WERI-Rb-1 (cell line): Measurements from ENCODE around the gene RPGR.

ENCODE experiments used
- DNase-seq: peaks from one replicate; pipeline ENCODE4 v3.0.0-alpha.2; 2020
- H3K27ac ChIP-seq: fragments of 250-450 bp; sonication (Bioruptor Pico); 2 replicates; pipeline ENCODE4 v1.5.1; 2020; ENCODE audit warnings: mild to moderate bottlenecking, moderate library complexity
- H3K27me3 ChIP-seq: fragments of 250-450 bp; sonication (Bioruptor Pico); 2 replicates; pipeline ENCODE4 v1.5.1; 2021; ENCODE audit warnings: mild to moderate bottlenecking, low read depth, moderate library complexity; ENCODE audit not compliant: insufficient read depth, severe bottlenecking
- H3K36me3 ChIP-seq: fragments of 250-450 bp; sonication (Bioruptor Pico); 2 replicates; pipeline ENCODE4 v1.5.1; 2020; ENCODE audit warnings: mild to moderate bottlenecking, moderate library complexity
- H3K4me3 ChIP-seq: 2 replicates; pipeline ENCODE4 v1.5.1; 2011; ENCODE audit warnings: low read depth, mild to moderate bottlenecking, control low read depth, low read length
- H3K9me3 ChIP-seq: fragments of 250-450 bp; sonication (Bioruptor Pico); 2 replicates; pipeline ENCODE4 v1.5.1; 2021; ENCODE audit warnings: mild to moderate bottlenecking, moderate library complexity; ENCODE audit not compliant: severe bottlenecking
- TF ChIP-seq, protein P1 (sequence below): IDR thresholded peaks from 2 replicates; pipeline ENCODE4 v1.5.1; 2011; ENCODE audit warnings: low read depth, mild to moderate bottlenecking, control low read depth, inconsistent platforms, low read length

RPGR gene

DNA sequence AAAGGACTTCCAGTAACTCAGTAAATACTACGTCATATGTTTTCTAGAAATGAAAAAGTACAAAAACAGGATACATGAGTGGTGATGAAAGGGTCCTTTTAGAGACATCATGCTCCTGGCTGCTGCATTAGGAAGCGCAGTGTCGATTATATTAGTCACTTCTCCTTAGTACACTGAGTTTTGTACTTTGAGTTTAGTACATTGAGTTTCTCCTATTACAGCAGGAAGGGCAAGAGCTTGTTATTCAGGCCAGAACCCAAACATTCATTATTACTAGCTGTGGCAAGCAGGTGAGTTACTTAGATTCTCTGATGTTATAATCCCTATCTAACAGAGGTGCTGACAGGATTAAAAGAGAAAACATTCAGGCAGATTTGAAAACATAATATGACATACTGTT, 21.3 kb downstream of the RPGR start:
- no peak for DNase-seq
- H3K4me3 ChIP-seq = no peak overlapping the region
- TF ChIP-seq, protein P1, sequence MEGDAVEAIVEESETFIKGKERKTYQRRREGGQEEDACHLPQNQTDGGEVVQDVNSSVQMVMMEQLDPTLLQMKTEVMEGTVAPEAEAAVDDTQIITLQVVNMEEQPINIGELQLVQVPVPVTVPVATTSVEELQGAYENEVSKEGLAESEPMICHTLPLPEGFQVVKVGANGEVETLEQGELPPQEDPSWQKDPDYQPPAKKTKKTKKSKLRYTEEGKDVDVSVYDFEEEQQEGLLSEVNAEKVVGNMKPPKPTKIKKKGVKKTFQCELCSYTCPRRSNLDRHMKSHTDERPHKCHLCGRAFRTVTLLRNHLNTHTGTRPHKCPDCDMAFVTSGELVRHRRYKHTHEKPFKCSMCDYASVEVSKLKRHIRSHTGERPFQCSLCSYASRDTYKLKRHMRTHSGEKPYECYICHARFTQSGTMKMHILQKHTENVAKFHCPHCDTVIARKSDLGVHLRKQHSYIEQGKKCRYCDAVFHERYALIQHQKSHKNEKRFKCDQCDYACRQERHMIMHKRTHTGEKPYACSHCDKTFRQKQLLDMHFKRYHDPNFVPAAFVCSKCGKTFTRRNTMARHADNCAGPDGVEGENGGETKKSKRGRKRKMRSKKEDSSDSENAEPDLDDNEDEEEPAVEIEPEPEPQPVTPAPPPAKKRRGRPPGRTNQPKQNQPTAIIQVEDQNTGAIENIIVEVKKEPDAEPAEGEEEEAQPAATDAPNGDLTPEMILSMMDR = no peak

GRCh38 chrX:38304010-38304409, 23.3 kb downstream of the RPGR start:
- Histone ChIP-seq H3K9me3 (no peaks in the 10 kb centered on the region), H3K36me3 (no peaks in the 10 kb centered on the region), H3K27me3 (peaks cover 5% of the 10 kb centered on the region), H3K27ac (no peak overlapping the region), H3K4me3 (no peak overlapping the region)
- TF ChIP-seq, protein P1 = 0 out of 2 replicates have a peak, but pooled peaks have one; percentile 21
- peak; percentile 7 for DNase-seq

More for the DNA sequence above, 21.3 kb downstream of the RPGR start:
- Histone ChIP-seq H3K36me3 (no peaks in the 10 kb centered on the region), H3K27me3 (no peaks in the 10 kb centered on the region), H3K9me3 (no peaks in the 10 kb centered on the region), H3K27ac (no peak overlapping the region)

GRCh38 chrX:38293741-38294140, 33.6 kb downstream of the RPGR start:
- Histone ChIP-seq H3K27me3 (no peaks in the 10 kb centered on the region), H3K9me3 (no peaks in the 10 kb centered on the region), H3K36me3 (no peaks in the 10 kb centered on the region), H3K27ac (no peak overlapping the region), H3K4me3 (no peak overlapping the region)
- TF ChIP-seq, protein P1 = no peak
- no peak for DNase-seq

DNA sequence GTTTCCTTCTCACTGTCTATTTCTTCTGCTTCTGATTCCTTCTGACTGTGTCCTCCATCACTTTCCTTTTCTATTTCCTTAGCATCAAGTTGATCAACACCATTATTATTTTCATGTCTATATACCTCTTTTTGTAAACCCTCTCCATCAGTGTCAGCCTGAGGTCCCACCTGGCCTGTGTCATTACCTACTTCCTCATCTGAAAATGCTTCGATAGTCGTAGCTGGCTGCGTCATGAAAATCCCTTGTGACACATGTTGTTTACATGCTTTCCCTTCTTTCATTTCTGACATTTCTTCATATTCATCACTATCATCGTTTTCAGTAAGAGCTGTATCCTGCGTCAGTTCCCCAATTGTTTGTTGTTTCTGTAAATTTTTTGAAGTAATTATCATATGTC, 39.6 kb downstream of the RPGR start:
- no peak for DNase-seq
- no peaks in the 10 kb centered on the region for H3K36me3 ChIP-seq
- TF ChIP-seq, protein P1 = no peak
- no peak overlapping the region for H3K27ac ChIP-seq
- H3K27me3 ChIP-seq = no peaks in the 10 kb centered on the region
- H3K4me3 ChIP-seq = no peak overlapping the region
- no peaks in the 10 kb centered on the region for H3K9me3 ChIP-seq

GRCh38 chrX:38285649-38286048, 41.7 kb downstream of the RPGR start:
- no peaks in the 10 kb centered on the region for H3K36me3 ChIP-seq
- DNase-seq = no peak
- no peaks in the 10 kb centered on the region for H3K9me3 ChIP-seq
- TF ChIP-seq, protein P1 = no peak
- no peaks in the 10 kb centered on the region for H3K27me3 ChIP-seq
- H3K4me3 ChIP-seq = no peak overlapping the region
- no peak overlapping the region for H3K27ac ChIP-seq

DNA sequence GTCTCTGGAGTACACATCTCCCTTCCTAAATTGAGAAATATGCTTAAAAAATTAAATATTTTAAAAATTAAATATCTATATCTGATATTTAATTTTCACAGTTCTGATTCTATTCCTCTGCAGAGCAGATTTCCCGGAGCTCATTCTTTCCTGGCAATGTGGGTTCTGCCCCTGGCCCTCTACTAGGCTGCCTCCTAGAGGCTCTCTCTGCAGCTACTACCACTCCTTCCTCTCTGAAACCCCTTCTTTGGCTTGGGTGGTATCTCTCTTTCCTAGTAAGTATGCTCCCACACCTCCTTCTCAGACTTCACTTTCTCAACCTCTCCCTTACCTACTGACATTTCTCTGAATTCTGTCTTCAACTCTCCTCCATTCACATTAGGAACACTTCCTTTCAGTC, 45.3 kb downstream of the RPGR start:
- no peak overlapping the region for H3K4me3 ChIP-seq
- DNase-seq = no peak
- TF ChIP-seq, protein P1 = no peak
- no peaks in the 10 kb centered on the region for H3K9me3 ChIP-seq
- no peaks in the 10 kb centered on the region for H3K27me3 ChIP-seq
- no peak overlapping the region for H3K27ac ChIP-seq
- no peaks in the 10 kb centered on the region for H3K36me3 ChIP-seq
